HepG2 (cell line): ENCODE data around the gene PHLPP2. TPM values are rescaled to one million over a fixed set of nuclear protein-coding genes. Genes with fewer than 3 reads are reported as not detected.
"Not testable (repeated sequence)": the region's sequence is repeated elsewhere in the genome, so short reads cannot be mapped to it uniquely, and the experiment has no call there.

Source experiments
- ATAC-seq: fragments of 200-7000 bp; cut with Tn5 transposase; 3 replicates; pipeline ENCODE4 v1.9.1; 2020; ENCODE audit warnings: mild to moderate bottlenecking, moderate library complexity
- BruUV-seq: library from RNA; stranded (reverse); fragments of 400-500 nt; replicated peaks from 2 replicates; lab custom pipeline; 2021; lab: Mats Ljungman, UMichigan
- CTCF ChIA-PET: fragments of 300-600 bp; formaldehyde crosslinking; extraction: SDS; loops from one replicate; lab custom pipeline; 2021; ENCODE audit warnings: low total read pairs, inconsistent platforms, low intra/inter-chr PET ratio; lab: Yijun Ruan, JAX
- POLR2A ChIA-PET: fragments of 350-600 bp; sonication (Branson Sonifier 250); formaldehyde crosslinking; loops from one replicate; lab custom pipeline; 2020; ENCODE audit warnings: antibody characterized with exemption, inconsistent platforms; lab: Yijun Ruan, JAX
- DNase-seq: peaks from one replicate; pipeline ENCODE4 v3.0.0-alpha.2; 2015; ENCODE audit warnings: low spot score
- FAIRE-seq: peaks from 3 replicates; lab custom pipeline; 2011; peaks lifted over from hg19 to GRCh38; lab: Jason Lieb, UNC
- H2AFZ ChIP-seq: one replicate; pipeline ENCODE4 v1.6.1; 2011; ENCODE audit warnings: low read length, inconsistent platforms
- H3K27ac ChIP-seq: fragments of 300-600 bp; 3 replicates; pipeline ENCODE4 v1.8.0; 2011; ENCODE audit warnings: mixed run types, mild to moderate bottlenecking, mixed read lengths, low read length, inconsistent platforms; ENCODE audit not compliant: insufficient read depth; ENCODE audit errors: extremely low read length
- H3K27me3 ChIP-seq, 2 experiments: fragments of 200-600 bp in 1 of 2; 2 replicates in 1 of 2; 3 replicates in 1 of 2; pipeline versions ENCODE4 v1.6.0 to v1.8.0; 2011; ENCODE audit warnings: low read length in 2 of 2, mild to moderate bottlenecking in 2 of 2, moderate library complexity in 2 of 2, inconsistent platforms in 1 of 2; ENCODE audit not compliant: insufficient read depth in 2 of 2, control insufficient read depth in 1 of 2
- H3K36me3 ChIP-seq, 2 experiments: fragments of 200-600 bp in 1 of 2; replicated peaks in 1 of 2; 2 replicates in 1 of 2; 3 replicates in 1 of 2; pipeline versions ENCODE4 v1.5.1 to v1.8.0; 2011; ENCODE audit warnings: low read length in 2 of 2, inconsistent platforms in 1 of 2; ENCODE audit not compliant: insufficient read depth in 2 of 2, control insufficient read depth in 1 of 2
- H3K4me1 ChIP-seq: 2 replicates; pipeline ENCODE4 v1.5.1; 2012; ENCODE audit warnings: low read length, inconsistent platforms; ENCODE audit not compliant: insufficient read depth
- H3K4me2 ChIP-seq: 2 replicates; pipeline ENCODE4 v1.6.0; 2011; ENCODE audit warnings: low read depth, low read length, inconsistent platforms
- H3K4me3 ChIP-seq, 3 experiments: fragments of 200-600 bp in 1 of 3; sonication (generic), shearing (Covaris generic) in 1 of 3; replicated peaks in 1 of 3; 2 replicates each; pipeline ENCODE4 v1.5.1; 2011 to 2016; ENCODE audit warnings: low read length in 3 of 3, inconsistent platforms in 2 of 3, low read depth in 2 of 3, mild to moderate bottlenecking in 2 of 3, control low read depth in 1 of 3, mixed read lengths in 1 of 3; ENCODE audit not compliant: insufficient read depth in 1 of 3
- H3K79me2 ChIP-seq: one replicate; pipeline ENCODE4 v1.6.1; 2011; ENCODE audit warnings: low read length, inconsistent platforms; ENCODE audit not compliant: insufficient read depth
- H3K9ac ChIP-seq: 2 replicates; pipeline ENCODE4 v1.6.0; 2011; ENCODE audit warnings: mild to moderate bottlenecking, low read depth, low read length, inconsistent platforms; ENCODE audit not compliant: insufficient read depth
- H3K9me3 ChIP-seq: 2 replicates; pipeline ENCODE4 v1.5.1; 2012; ENCODE audit warnings: mild to moderate bottlenecking, low read length
- H4K20me1 ChIP-seq: 2 replicates; pipeline ENCODE4 v1.6.0; 2011; ENCODE audit warnings: inconsistent platforms, mild to moderate bottlenecking, low read length, moderate library complexity; ENCODE audit not compliant: insufficient read depth
- BCL6 ChIP-seq: IDR thresholded peaks from 2 replicates; pipeline ENCODE4 v1.6.1; 2016; ENCODE audit warnings: missing genetic modification reagents, missing compliant biosample characterization
- CEBPG ChIP-seq: IDR thresholded peaks from 2 replicates; pipeline ENCODE4 v1.6.1; 2016
- HMG20A ChIP-seq: IDR thresholded peaks from 2 replicates; pipeline ENCODE4 v1.6.1; 2016; ENCODE audit warnings: borderline replicate concordance
- IKZF5 ChIP-seq: IDR thresholded peaks from 2 replicates; pipeline ENCODE4 v1.6.1; 2018; ENCODE audit warnings: missing genetic modification reagents, mild to moderate bottlenecking, missing compliant biosample characterization
- KAT8 ChIP-seq: IDR thresholded peaks from 2 replicates; pipeline ENCODE4 v1.6.1; 2016; ENCODE audit warnings: missing genetic modification reagents, missing compliant biosample characterization
- PPARG ChIP-seq: conservative IDR thresholded peaks from 2 replicates; pipeline ENCODE4 v1.6.1; 2016; ENCODE audit warnings: missing biosample characterization, missing genetic modification reagents
- SOX13 ChIP-seq, 3 experiments: fragments of 450-650 bp in 1 of 3; sonication (generic) in 1 of 3; formaldehyde crosslinking in 1 of 3; IDR thresholded peaks in 2 of 3; conservative IDR thresholded peaks in 1 of 3; 2 replicates each; pipeline versions ENCODE4 v1.5.0 to v1.6.1; 2016 to 2020; ENCODE audit warnings: antibody characterized with exemption in 1 of 3, mild to moderate bottlenecking in 1 of 3, missing compliant biosample characterization in 1 of 3, missing genetic modification reagents in 1 of 3, moderate library complexity in 1 of 3
- STAG1 ChIP-seq: sonication (generic); formaldehyde crosslinking; IDR thresholded peaks from 2 replicates; pipeline ENCODE4 v1.4.0; 2020; ENCODE audit warnings: missing genetic modification reagents
- TBL1XR1 ChIP-seq: fragments of 150-350 bp; IDR thresholded peaks from 2 replicates; pipeline ENCODE4 v1.6.1; 2014; ENCODE audit warnings: borderline replicate concordance, low read length; ENCODE audit not compliant: partially characterized antibody
- TBX3 ChIP-seq: fragments of 450-650 bp; IDR thresholded peaks from 2 replicates; pipeline ENCODE4 v1.6.1; 2017; ENCODE audit warnings: antibody characterized with exemption, mild to moderate bottlenecking, inconsistent platforms, borderline replicate concordance
- TEAD3 ChIP-seq: optimal IDR thresholded peaks from 2 replicates; pipeline ENCODE3; 2016; ENCODE audit warnings: borderline replicate concordance
- THAP11 ChIP-seq: IDR thresholded peaks from 2 replicates; pipeline ENCODE4 v1.6.1; 2016; ENCODE audit warnings: missing biosample characterization, missing genetic modification reagents
- ZNF609 ChIP-seq: sonication (generic); formaldehyde crosslinking; IDR thresholded peaks from 2 replicates; pipeline ENCODE4 v1.4.0; 2020; ENCODE audit warnings: mild to moderate bottlenecking, missing genetic modification reagents, borderline replicate concordance
- ZNF644 ChIP-seq: IDR thresholded peaks from 2 replicates; pipeline ENCODE4 v1.6.1; 2016; ENCODE audit warnings: low read depth
- ZNF816 ChIP-seq: sonication (generic); formaldehyde crosslinking; IDR thresholded peaks from 2 replicates; pipeline ENCODE4 v1.8.0; 2022; ENCODE audit warnings: missing genetic modification reagents, mild to moderate bottlenecking, borderline replicate concordance
- WGBS: methylation state at CpG from one replicate; pipeline ENCODE4 v1.1.6; 2017; ENCODE audit warnings: low lambda C conversion rate; 5-methylcytosine and 5-hydroxymethylcytosine counted together
- in situ Hi-C: cut with HindIII; loops from 2 replicates; pipeline ENCODE4 v1.10.0; 2017; ENCODE audit warnings: low pct_unique_long_range_greater_than_20kb; ENCODE audit not compliant: extremely low pct_ligation_motif_present
- intact Hi-C: fragments of 100-400 bp; cut with micrococcal nuclease; formaldehyde crosslinking; loops from one replicate; pipeline ENCODE4 v1.10.0; 2022; ENCODE audit not compliant: unreplicated experiment
- polyA plus RNA-seq, 8 experiments: library from polyadenylated mRNA; depleted of rRNA in 3 of 8; stranded (reverse) in 7 of 8; unstranded in 1 of 8; fragments of >200 nt; fragmentation: Illumina TruSeq in 4 of 8; extraction: Trizol in 4 of 8; gene quantifications; 2 replicates each; pipeline versions ENCODE4 v1.2.1 to v1.2.3, GENCODE V29; 2011 to 2016; ENCODE audit warnings: low read depth in 4 of 8, missing spikeins in 1 of 8, mixed read lengths in 1 of 8; ENCODE audit not compliant: insufficient read depth in 1 of 8
- total RNA-seq, 5 experiments: library from RNA; depleted of rRNA; stranded (reverse); fragments of >200 nt; fragmentation: Illumina TruSeq; extraction: Trizol; gene quantifications; 2 replicates each; pipeline ENCODE4 v1.2.3, GENCODE V29; 2016; ENCODE audit warnings: low read depth in 1 of 5

Gene PHLPP2
- total and polyA plus RNA-seq, 2 of the 13 experiments (the other 11 are each of a cell fraction or from before 2014, with no cell fraction given) = 8.9 TPM

DNA sequence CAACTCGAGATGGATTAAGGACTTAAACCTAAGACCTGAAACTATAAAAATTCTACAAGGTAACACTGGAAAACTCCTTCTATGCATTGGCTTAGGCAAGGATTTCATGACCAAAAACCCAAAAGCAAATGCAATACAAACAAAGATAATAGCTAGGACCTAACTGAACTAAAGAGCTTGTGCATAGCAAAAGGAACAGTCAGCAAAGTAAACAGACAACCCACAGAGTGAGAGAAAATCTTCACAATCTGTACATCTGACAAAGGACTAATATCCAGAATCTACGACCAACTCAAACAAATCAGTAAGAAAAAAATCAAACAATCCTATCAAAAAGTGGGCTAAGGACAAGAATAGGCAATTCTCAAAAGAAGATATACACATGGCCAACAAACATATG lies 126.1 kb downstream of the PHLPP2 start (continued):
- peak; percentile 69; the same call in 1 of the 2 replicates for TF ChIP-seq ZNF609 (CRISPR knock-in tag)
- peak; percentile 69 for TF ChIP-seq PPARG
- peak; percentile 58; the same call in 1 of the 2 replicates for TF ChIP-seq TBX3
- peak; percentile 53 for TF ChIP-seq KAT8 (CRISPR knock-in tag)
- peak; percentile 28; the same call in 1 of the 2 replicates for TF ChIP-seq SOX13 (IDR thresholded peaks at IDR 0.05)
- TF ChIP-seq SOX13 (CRISPR knock-in tag; conservative IDR thresholded peaks at IDR 0.05 in 1 of 2, IDR thresholded peaks at IDR 0.05 in 1 of 2) = peak in 1 of 2 experiments; percentile 89; a peak in 2 of 4 replicates

- intact Hi-C loops, H3K36me3 ChIP-seq, H3K79me2 ChIP-seq, H2AFZ ChIP-seq, H3K27me3 ChIP-seq, H3K4me3 ChIP-seq, CTCF ChIA-PET, in situ Hi-C loops, H3K9ac ChIP-seq, BruUV-seq, H3K9me3 ChIP-seq, FAIRE-seq, H4K20me1 ChIP-seq: not testable (repeated sequence)
- Histone ChIP-seq H3K4me2 (peak overlapping the region; percentile 40; the same call in 1 of the 2 replicates), H3K27ac (peak overlapping the region; percentile 92), H3K4me1 (peaks cover 99% of the 10 kb centered on the region)
- 3% methylated on average over 6 of the region's 7 CpGs for WGBS
- POLR2A ChIA-PET = interaction anchor here (0.7 to 5.1 kb wide), 6 partner anchors 10 to 239 kb away, joined by 5 to 82 read pairs (median 52); no protein-coding TSS in a partner anchor
- DNase-seq = peak; percentile 73
- ATAC-seq = peak; percentile 27
- TF ChIP-seq HMG20A (peak; percentile 66; the same call in 1 of the 2 replicates), IKZF5 (CRISPR knock-in tag) (peak; percentile 78), CEBPG (peak; percentile 91), ZNF816 (0 out of 2 replicates have a peak, but pooled peaks have one; percentile 46), THAP11 (CRISPR knock-in tag) (peak; percentile 36; the same call in 1 of the 2 replicates), BCL6 (peak; percentile 53; the same call in 1 of the 2 replicates), ZNF644 (CRISPR knock-in tag) (peak; percentile 75; the same call in 1 of the 2 replicates), STAG1 (CRISPR knock-in tag) (0 out of 2 replicates have a peak, but pooled peaks have one; percentile 2), TEAD3 (CRISPR knock-in tag) (peak; percentile 77), TBL1XR1 (peak; percentile 62)
Observed at GRCh38 chr16:71595340-71595826, 129.1 kb downstream of the PHLPP2 start.
